MCF 10A (cell line): ENCODE results near the gene SLC6A3. TPM values are rescaled to one million over a fixed set of nuclear protein-coding genes. Genes with fewer than 3 reads are reported as not detected.

Experiments used
- BruUV-seq: library from RNA; stranded (reverse); fragments of 400-500 nt; replicated peaks from 2 replicates; lab custom pipeline; 2021; lab: Mats Ljungman, UMichigan
- CTCF ChIA-PET: fragments of 300-600 bp; sonication (Branson Sonifier 250); formaldehyde crosslinking; extraction: SDS; loops from one replicate; lab custom pipeline; 2021; ENCODE audit warnings: antibody characterized with exemption, inconsistent platforms; lab: Yijun Ruan, JAX
- POLR2A ChIA-PET: fragments of 300-600, 350-650 bp; sonication (Branson Sonifier 250); formaldehyde crosslinking; extraction: SDS; loops from one replicate; lab custom pipeline; 2020; ENCODE audit warnings: antibody characterized with exemption, inconsistent platforms; lab: Yijun Ruan, JAX
- DNase-seq: peaks from one replicate; pipeline ENCODE4 v3.0.0-alpha.2; 2018; ENCODE audit not compliant: unreplicated experiment
- H3K27ac Mint-ChIP-seq: one replicate; pipeline ENCODE4 v1.8.0; 2022; ENCODE audit warnings: mild to moderate bottlenecking, low read depth, mixed read lengths; ENCODE audit not compliant: unreplicated experiment
- H3K27me3 Mint-ChIP-seq: one replicate; pipeline ENCODE4 v1.8.0; 2022; ENCODE audit warnings: mixed read lengths; ENCODE audit not compliant: insufficient read depth, unreplicated experiment
- H3K36me3 Mint-ChIP-seq: one replicate; pipeline ENCODE4 v1.8.0; 2022; ENCODE audit warnings: mild to moderate bottlenecking, moderate library complexity, mixed read lengths; ENCODE audit not compliant: insufficient read depth, unreplicated experiment
- H3K4me1 Mint-ChIP-seq: one replicate; pipeline ENCODE4 v1.8.0; 2022; ENCODE audit warnings: mixed read lengths; ENCODE audit not compliant: insufficient read depth, unreplicated experiment
- H3K4me3 Mint-ChIP-seq: one replicate; pipeline ENCODE4 v1.8.0; 2022; ENCODE audit warnings: mild to moderate bottlenecking, moderate library complexity, mixed read lengths; ENCODE audit not compliant: unreplicated experiment
- H3K9me3 Mint-ChIP-seq: one replicate; pipeline ENCODE4 v1.8.0; 2022; ENCODE audit warnings: mixed read lengths; ENCODE audit not compliant: unreplicated experiment
- CTCF ChIP-seq: fragments of 200-600 bp; IDR thresholded peaks from one replicate; pipeline ENCODE4 v1.8.0; 2022; ENCODE audit warnings: antibody characterized with exemption, mild to moderate bottlenecking; ENCODE audit not compliant: unreplicated experiment
- intact Hi-C: fragments of 100-400 bp; cut with micrococcal nuclease; formaldehyde crosslinking; loops from 2 replicates; pipeline ENCODE4 v1.14.1; 2022
- total RNA-seq: library from RNA; stranded (reverse); gene quantifications from 2 replicates; pipeline ENCODE4 v1.2.3, GENCODE V29; 2022

SLC6A3 gene
- total RNA-seq, 1 experiment from 2014 or later, result not detected

GRCh38 chr5:1415059-1415425 lies 30.2 kb downstream of the SLC6A3 start:
- CTCF ChIA-PET, result no interaction called here
- H3K27me3 Mint-ChIP-seq, result no peaks in the 10 kb centered on the region
- no peaks in the 10 kb centered on the region for H3K36me3 Mint-ChIP-seq

GRCh38 chr5:1414311-1415058 lies 30.8 kb downstream of the SLC6A3 start:
- no TSS peak for BruUV-seq
- intact Hi-C loops, result no loop called here
- H3K27me3 Mint-ChIP-seq, result no peaks in the 10 kb centered on the region
- H3K27ac Mint-ChIP-seq, result no peak overlapping the region
- TF ChIP-seq CTCF, result no peak
- ChIA-PET POLR2A (interaction anchor here (0.7 kb wide), 1 partner anchor 57 kb away, joined by 3 read pairs; no protein-coding TSS in a partner anchor), CTCF (no interaction called here)
- no peaks in the 10 kb centered on the region for H3K4me1 Mint-ChIP-seq
- no peaks in the 10 kb centered on the region for H3K36me3 Mint-ChIP-seq
- no peak for DNase-seq
- H3K9me3 Mint-ChIP-seq, result peaks cover 16% of the 10 kb centered on the region
- no peak overlapping the region for H3K4me3 Mint-ChIP-seq

More at GRCh38 chr5:1415059-1415425, 30.2 kb downstream of the SLC6A3 start:
- no peak for DNase-seq
- H3K4me3 Mint-ChIP-seq, result no peak overlapping the region
- no peaks in the 10 kb centered on the region for H3K4me1 Mint-ChIP-seq
- BruUV-seq, result no TSS peak
- POLR2A ChIA-PET, result interaction anchor here (0.7 kb wide), 1 partner anchor 57 kb away, joined by 3 read pairs; no protein-coding TSS in a partner anchor
- no peak for TF ChIP-seq CTCF
- peaks cover 18% of the 10 kb centered on the region for H3K9me3 Mint-ChIP-seq
- no peak overlapping the region for H3K27ac Mint-ChIP-seq
- intact Hi-C loops, result no loop called here

DNA sequence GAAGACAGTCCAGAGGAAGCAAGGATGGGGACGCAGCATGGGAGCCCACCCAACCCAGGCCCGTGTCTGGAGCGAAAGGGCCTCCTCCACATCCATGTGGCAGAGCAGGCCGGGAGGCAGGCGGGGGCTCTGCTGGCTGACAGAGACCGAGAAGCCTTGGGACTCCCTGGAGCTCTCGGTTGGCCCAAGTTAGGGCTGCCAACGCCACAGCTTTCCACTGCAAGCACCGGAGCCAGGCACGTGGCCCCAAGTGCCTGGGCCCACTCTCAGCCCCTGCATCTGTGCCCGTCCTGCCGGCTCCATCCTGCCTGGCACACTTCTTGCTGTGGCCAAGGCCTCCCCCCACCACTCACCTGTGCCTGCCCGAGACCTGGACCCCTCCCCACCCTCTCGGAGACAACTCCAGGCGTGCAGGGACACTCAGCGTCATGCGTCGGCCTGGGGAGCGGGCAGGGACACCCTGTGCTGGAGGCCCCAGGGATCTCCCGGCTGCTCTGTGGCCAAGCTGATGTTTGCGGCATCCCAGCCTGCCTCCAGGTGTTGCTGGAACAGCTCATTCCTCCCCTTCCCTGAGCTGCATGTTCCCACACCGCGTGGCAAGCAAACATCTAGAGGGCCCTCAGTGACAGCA lies 31.5 kb downstream of the SLC6A3 start:
- ChIA-PET POLR2A (no interaction called here), CTCF (no interaction called here)
- intact Hi-C loops, result no loop called here
- Mint-ChIP-seq H3K9me3 (peaks cover 9% of the 10 kb centered on the region), H3K4me3 (no peak overlapping the region), H3K36me3 (no peaks in the 10 kb centered on the region), H3K4me1 (no peaks in the 10 kb centered on the region), H3K27ac (no peak overlapping the region), H3K27me3 (no peaks in the 10 kb centered on the region)
- TF ChIP-seq CTCF, result no peak
- no peak for DNase-seq
- BruUV-seq, result no TSS peak

GRCh38 chr5:1413211-1413610 lies 32.0 kb downstream of the SLC6A3 start:
- CTCF ChIA-PET, result no interaction called here
- peaks cover 4% of the 10 kb centered on the region for H3K9me3 Mint-ChIP-seq
- POLR2A ChIA-PET, result no interaction called here
- DNase-seq, result no peak
- H3K27ac Mint-ChIP-seq, result no peak overlapping the region
- H3K36me3 Mint-ChIP-seq, result no peaks in the 10 kb centered on the region
- no peaks in the 10 kb centered on the region for H3K27me3 Mint-ChIP-seq
- intact Hi-C loops, result no loop called here
- H3K4me3 Mint-ChIP-seq, result no peak overlapping the region
- BruUV-seq, result no TSS peak
- H3K4me1 Mint-ChIP-seq, result no peaks in the 10 kb centered on the region
- TF ChIP-seq CTCF, result no peak
